ENCODE results near the gene RFX1.
A peak's percentile ranks its signal among the peaks of the same experiment; 100 is the strongest.
"Not testable (repeated sequence)": the region's sequence is repeated elsewhere in the genome, so short reads cannot be mapped to it uniquely, and the experiment has no call there.

RFX1 gene

GRCh38 chr19:13978351-13979243 is 27.5 kb downstream of the RFX1 start:
- DNase-seq (ENCODE audit: low read depth), result peak; percentile 29

GRCh38 chr19:13977803-13978202 is 28.3 kb downstream of the RFX1 start:
- DNase-seq (ENCODE audit: low read depth), result no peak

- DNase-seq (ENCODE audit: low read depth), result peak; percentile 26
Measured at GRCh38 chr19:13976446-13976845, 29.7 kb downstream of the RFX1 start.

GRCh38 chr19:13975870-13976269 is 30.2 kb downstream of the RFX1 start:
- no peak for DNase-seq (ENCODE audit: low read depth)

- peak; percentile 41 for DNase-seq (ENCODE audit: low read depth)
Measured at GRCh38 chr19:13974073-13974472, 32.0 kb downstream of the RFX1 start.

GRCh38 chr19:13973479-13973878 is 32.6 kb downstream of the RFX1 start:
- DNase-seq (ENCODE audit: low read depth), result not testable (repeated sequence)

GRCh38 chr19:13972368-13973155 is 33.6 kb downstream of the RFX1 start:
- no peak for DNase-seq (ENCODE audit: low read depth)

GRCh38 chr19:13971868-13972267 is 34.3 kb downstream of the RFX1 start:
- not testable (repeated sequence) for DNase-seq (ENCODE audit: low read depth)

- no peak for DNase-seq (ENCODE audit: low read depth)
Measured at GRCh38 chr19:13969897-13970296, 36.2 kb downstream of the RFX1 start.

- no peak for DNase-seq (ENCODE audit: low read depth)
Measured at GRCh38 chr19:13968999-13969398, 37.1 kb downstream of the RFX1 start.

- DNase-seq (ENCODE audit: low read depth), result no peak
Measured at GRCh38 chr19:13968383-13968935, 37.7 kb downstream of the RFX1 start.

- DNase-seq (ENCODE audit: low read depth), result not testable (repeated sequence)
Measured at GRCh38 chr19:13967206-13967605, 38.9 kb downstream of the RFX1 start.

GRCh38 chr19:13966684-13967128 is 39.4 kb downstream of the RFX1 start:
- no peak for DNase-seq (ENCODE audit: low read depth)

- DNase-seq (ENCODE audit: low read depth), result no peak
Measured at GRCh38 chr19:13965926-13966683, 40.0 kb downstream of the RFX1 start.

GRCh38 chr19:13965377-13965896 is 40.7 kb downstream of the RFX1 start:
- DNase-seq (ENCODE audit: low read depth), result no peak

- DNase-seq (ENCODE audit: low read depth), result peak; percentile 70
Measured at GRCh38 chr19:13964776-13965175, 41.3 kb downstream of the RFX1 start.

- DNase-seq (ENCODE audit: low read depth), result no peak
Measured at GRCh38 chr19:13963603-13964105, 42.5 kb downstream of the RFX1 start.

GRCh38 chr19:13962699-13963602 is 43.2 kb downstream of the RFX1 start:
- peak; percentile 36 for DNase-seq (ENCODE audit: low read depth)

GRCh38 chr19:13961826-13962698 is 44.1 kb downstream of the RFX1 start:
- peak; percentile 30 for DNase-seq (ENCODE audit: low read depth)

Data from ELR (cell line).